ENCODE results near the gene KPNA4. TPM values are rescaled to one million over a fixed set of nuclear protein-coding genes. Genes with fewer than 3 reads are reported as not detected.

The KPNA4 gene
- total and polyA plus RNA-seq, 2 of the 4 experiments (the other 2 are of a cell fraction): 12.9 to 46.1 TPM

DNA sequence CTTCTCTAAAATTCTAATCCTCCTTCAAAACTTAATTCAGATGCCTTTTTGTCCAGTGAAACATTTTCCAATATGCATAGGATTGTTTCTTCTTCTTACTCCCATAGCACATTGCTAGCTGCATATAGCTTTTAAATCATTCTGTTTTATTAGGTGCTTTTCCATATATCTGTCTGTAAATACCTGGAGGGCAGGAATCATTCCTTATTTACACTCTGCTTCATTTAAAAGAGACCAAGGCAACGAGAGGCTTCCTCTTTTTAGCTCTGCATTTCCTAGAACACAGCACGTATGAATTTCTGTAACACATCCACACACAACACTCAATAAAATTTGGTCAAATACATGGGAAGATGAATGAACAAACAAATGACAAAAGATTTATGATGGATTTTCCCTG lies 43.5 kb upstream of the KPNA4 start:
- Histone ChIP-seq H2AFZ (replicated peaks; ENCODE audit: low read length, poor library complexity) (no peak overlapping the region), H3K18ac (ENCODE audit: low read depth, low read length) (no peak overlapping the region), H4K5ac (ENCODE audit: low read depth, low read length) (no peak overlapping the region), H4K20me1 (ENCODE audit: insufficient read depth, low read length) (no peaks in the 10 kb centered on the region), H3K14ac (replicated peaks; ENCODE audit: low read depth, low read length) (no peak overlapping the region), H3K23ac (ENCODE audit: low read depth, low read length) (no peak overlapping the region), H3K4me1 (ENCODE audit: control insufficient read depth, insufficient read depth, low read length) (no peaks in the 10 kb centered on the region), H3K9ac (ENCODE audit: low read depth, low read length) (no peak overlapping the region), H3K79me1 (ENCODE audit: low read depth in 1 of 2, low read length in 2 of 2) (no peaks in the 10 kb centered on the region), H2BK15ac (ENCODE audit: low read depth, low read length) (no peak overlapping the region), H2AK5ac (ENCODE audit: low read depth, low read length) (no peak overlapping the region), H4K91ac (ENCODE audit: insufficient read depth, low read depth, low read length) (no peak overlapping the region), H2AK9ac (replicated peaks; ENCODE audit: low read depth, low read length, poor library complexity) (no peak overlapping the region), H3K4me3 (ENCODE audit: insufficient read depth, low read depth, low read length) (no peak overlapping the region), H3K36me3 (ENCODE audit: control insufficient read depth, insufficient read depth, low read length) (no peaks in the 10 kb centered on the region), H4K8ac (ENCODE audit: low read depth in 2 of 2, low read length in 2 of 2) (no peak overlapping the region), H3K9me3 (ENCODE audit: control insufficient read depth, insufficient read depth, low read length) (no peaks in the 10 kb centered on the region), H2BK120ac (ENCODE audit: low read depth, low read length) (no peak overlapping the region), H3K4ac (ENCODE audit: low read depth, low read length) (no peak overlapping the region), H2BK20ac (ENCODE audit: low read depth, low read length) (no peak overlapping the region), H3K27me3 (ENCODE audit: control insufficient read depth, insufficient read depth, low read length) (peaks cover 6% of the 10 kb centered on the region; the same call in 1 of the 2 replicates), H3K9me1 (ENCODE audit: insufficient read depth, low read length) (no peaks in the 10 kb centered on the region), H3K4me2 (ENCODE audit: low read depth, low read length) (no peak overlapping the region), H3K56ac (ENCODE audit: extremely low read depth, insufficient read depth, low read length) (no peak overlapping the region), H2BK5ac (ENCODE audit: low read depth, low read length, poor library complexity, severe bottlenecking) (no peak overlapping the region), H3K27ac (ENCODE audit: insufficient read depth, low read length) (no peak overlapping the region)
- DNase-seq (no peak), ATAC-seq (ENCODE audit: low read depth) (no peak)
- ChIA-PET CTCF (no interaction called here), POLR2A (ENCODE audit: unreplicated experiment) (no interaction called here)
- in situ Hi-C loops (cut with MboI; ENCODE audit: low sequenced_read_pairs) (no loop called here), intact Hi-C loops (cut with micrococcal nuclease) (no loop called here), dilution Hi-C loops (cut with HindIII; ENCODE audit: low sequenced_read_pairs, unreplicated experiment) (no loop called here)
- TF ChIP-seq FOS (IDR thresholded peaks at IDR 0.05; ENCODE audit: low read depth, low read length) (no peak), CEBPB (IDR thresholded peaks at IDR 0.05; ENCODE audit: low read depth, low read length) (no peak), SMC3 (IDR thresholded peaks at IDR 0.05; ENCODE audit: low read depth, low read length) (no peak), NFE2L2 (IDR thresholded peaks at IDR 0.05; ENCODE audit: low read depth, low read length) (no peak), RAD21 (IDR thresholded peaks at IDR 0.05; ENCODE audit: low read length) (no peak), RFX5 (IDR thresholded peaks at IDR 0.05; ENCODE audit: low read depth, low read length) (no peak), BHLHE40 (IDR thresholded peaks at IDR 0.05; ENCODE audit: low read depth, low read length) (no peak), MAFK (IDR thresholded peaks at IDR 0.05; ENCODE audit: low read depth, low read length) (no peak), MXI1 (IDR thresholded peaks at IDR 0.05; ENCODE audit: borderline replicate concordance, low read depth, low read length) (no peak)
- TF ChIP-seq, protein P1, sequence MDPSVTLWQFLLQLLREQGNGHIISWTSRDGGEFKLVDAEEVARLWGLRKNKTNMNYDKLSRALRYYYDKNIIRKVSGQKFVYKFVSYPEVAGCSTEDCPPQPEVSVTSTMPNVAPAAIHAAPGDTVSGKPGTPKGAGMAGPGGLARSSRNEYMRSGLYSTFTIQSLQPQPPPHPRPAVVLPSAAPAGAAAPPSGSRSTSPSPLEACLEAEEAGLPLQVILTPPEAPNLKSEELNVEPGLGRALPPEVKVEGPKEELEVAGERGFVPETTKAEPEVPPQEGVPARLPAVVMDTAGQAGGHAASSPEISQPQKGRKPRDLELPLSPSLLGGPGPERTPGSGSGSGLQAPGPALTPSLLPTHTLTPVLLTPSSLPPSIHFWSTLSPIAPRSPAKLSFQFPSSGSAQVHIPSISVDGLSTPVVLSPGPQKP (IDR thresholded peaks at IDR 0.05; ENCODE audit: borderline replicate concordance, low read depth, low read length): no peak
- TF ChIP-seq, protein P2, sequence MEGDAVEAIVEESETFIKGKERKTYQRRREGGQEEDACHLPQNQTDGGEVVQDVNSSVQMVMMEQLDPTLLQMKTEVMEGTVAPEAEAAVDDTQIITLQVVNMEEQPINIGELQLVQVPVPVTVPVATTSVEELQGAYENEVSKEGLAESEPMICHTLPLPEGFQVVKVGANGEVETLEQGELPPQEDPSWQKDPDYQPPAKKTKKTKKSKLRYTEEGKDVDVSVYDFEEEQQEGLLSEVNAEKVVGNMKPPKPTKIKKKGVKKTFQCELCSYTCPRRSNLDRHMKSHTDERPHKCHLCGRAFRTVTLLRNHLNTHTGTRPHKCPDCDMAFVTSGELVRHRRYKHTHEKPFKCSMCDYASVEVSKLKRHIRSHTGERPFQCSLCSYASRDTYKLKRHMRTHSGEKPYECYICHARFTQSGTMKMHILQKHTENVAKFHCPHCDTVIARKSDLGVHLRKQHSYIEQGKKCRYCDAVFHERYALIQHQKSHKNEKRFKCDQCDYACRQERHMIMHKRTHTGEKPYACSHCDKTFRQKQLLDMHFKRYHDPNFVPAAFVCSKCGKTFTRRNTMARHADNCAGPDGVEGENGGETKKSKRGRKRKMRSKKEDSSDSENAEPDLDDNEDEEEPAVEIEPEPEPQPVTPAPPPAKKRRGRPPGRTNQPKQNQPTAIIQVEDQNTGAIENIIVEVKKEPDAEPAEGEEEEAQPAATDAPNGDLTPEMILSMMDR (conservative IDR thresholded peaks at IDR 0.05; ENCODE audit: low read depth, low read length): no peak
- no TSS peak for BruUV-seq (replicated peaks)
- no CpG with 5 or more reads among the region's 2 CpGs for WGBS, 2 experiments (ENCODE audit: extremely low coverage in 2 of 2, insufficient read length in 1 of 2)

All from IMR-90 (cell line).